Astrocyte (in vitro differentiated cells and primary cell): ENCODE measurements around the gene ANKDD1B. TPM values are rescaled to one million over a fixed set of nuclear protein-coding genes. Genes with fewer than 3 reads are reported as not detected.

Experiments used
- DNase-seq: peaks from one replicate; pipeline ENCODE4 v3.0.0-alpha.2; 2010; ENCODE audit warnings: low read depth
- FAIRE-seq: peaks from 2 replicates; lab custom pipeline; 2011; peaks lifted over from hg19 to GRCh38; lab: Jason Lieb, UNC
- H2AFZ ChIP-seq: 2 replicates; pipeline ENCODE4 v1.6.0; 2012; ENCODE audit warnings: low read depth, low read length, inconsistent platforms
- H3K27ac ChIP-seq: 2 replicates; pipeline ENCODE4 v1.5.1; 2011; ENCODE audit warnings: low read depth, low read length, inconsistent platforms
- H3K27me3 ChIP-seq: 2 replicates; pipeline ENCODE4 v1.6.0; 2011; ENCODE audit warnings: low read length, inconsistent platforms; ENCODE audit not compliant: insufficient read depth
- H3K36me3 ChIP-seq: 2 replicates; pipeline ENCODE4 v1.5.1; 2011; ENCODE audit warnings: low read length, inconsistent platforms; ENCODE audit not compliant: insufficient read depth
- H3K4me1 ChIP-seq: 2 replicates; pipeline ENCODE4 v1.5.1; 2011; ENCODE audit warnings: low read length, inconsistent platforms; ENCODE audit not compliant: insufficient read depth
- H3K4me2 ChIP-seq: 2 replicates; pipeline ENCODE4 v1.6.0; 2012; ENCODE audit warnings: low read length, inconsistent platforms
- H3K4me3 ChIP-seq: 2 replicates; pipeline ENCODE4 v1.5.1; 2011; ENCODE audit warnings: low read depth, mild to moderate bottlenecking, low read length, inconsistent platforms; ENCODE audit not compliant: insufficient read depth
- H3K79me2 ChIP-seq: 2 replicates; pipeline ENCODE4 v1.6.0; 2012; ENCODE audit warnings: mild to moderate bottlenecking, low read length, inconsistent platforms; ENCODE audit not compliant: insufficient read depth
- H3K9ac ChIP-seq: 2 replicates; pipeline ENCODE4 v1.6.0; 2012; ENCODE audit warnings: mild to moderate bottlenecking, low read length, inconsistent platforms
- H3K9me3 ChIP-seq: 2 replicates; pipeline ENCODE4 v1.5.1; 2012; ENCODE audit warnings: low read depth, mild to moderate bottlenecking, low read length, inconsistent platforms; ENCODE audit not compliant: insufficient read depth
- H4K20me1 ChIP-seq: 2 replicates; pipeline ENCODE4 v1.6.0; 2012; ENCODE audit warnings: low read length, inconsistent platforms; ENCODE audit not compliant: insufficient read depth
- H3K27ac Mint-ChIP-seq: one replicate; pipeline ENCODE4 v1.8.0; 2021; ENCODE audit warnings: mild to moderate bottlenecking, mixed read lengths; ENCODE audit not compliant: unreplicated experiment
- H3K27me3 Mint-ChIP-seq: one replicate; pipeline ENCODE4 v1.8.0; 2021; ENCODE audit warnings: low read depth, mixed read lengths; ENCODE audit not compliant: unreplicated experiment
- H3K36me3 Mint-ChIP-seq: one replicate; pipeline ENCODE4 v1.8.0; 2021; ENCODE audit warnings: low read depth, mixed read lengths; ENCODE audit not compliant: unreplicated experiment
- H3K4me1 Mint-ChIP-seq: one replicate; pipeline ENCODE4 v1.8.0; 2021; ENCODE audit warnings: low read depth, mixed read lengths; ENCODE audit not compliant: unreplicated experiment
- H3K4me3 Mint-ChIP-seq: one replicate; pipeline ENCODE4 v1.8.0; 2021; ENCODE audit warnings: mild to moderate bottlenecking, moderate library complexity, mixed read lengths; ENCODE audit not compliant: unreplicated experiment
- H3K9me3 Mint-ChIP-seq: one replicate; pipeline ENCODE4 v1.8.0; 2021; ENCODE audit warnings: mild to moderate bottlenecking, mixed read lengths; ENCODE audit not compliant: unreplicated experiment
- EZH2 ChIP-seq: IDR thresholded peaks from 2 replicates; pipeline ENCODE4 v1.6.1; 2012; ENCODE audit warnings: mild to moderate bottlenecking, low read length, inconsistent platforms; ENCODE audit not compliant: insufficient read depth
- total RNA-seq: library from RNA; stranded (reverse); gene quantifications from 2 replicates; pipeline ENCODE4 v1.2.1, GENCODE V29; 2021
- TF ChIP-seq, protein P1 (sequence below): IDR thresholded peaks from 2 replicates; pipeline ENCODE4 v1.5.1; 2011; ENCODE audit warnings: low read depth, mild to moderate bottlenecking, inconsistent platforms, low read length, moderate library complexity; ENCODE audit not compliant: insufficient read depth

The ANKDD1B gene
- total RNA-seq, 1 donor from 2014 or later: 0.59 TPM

DNA sequence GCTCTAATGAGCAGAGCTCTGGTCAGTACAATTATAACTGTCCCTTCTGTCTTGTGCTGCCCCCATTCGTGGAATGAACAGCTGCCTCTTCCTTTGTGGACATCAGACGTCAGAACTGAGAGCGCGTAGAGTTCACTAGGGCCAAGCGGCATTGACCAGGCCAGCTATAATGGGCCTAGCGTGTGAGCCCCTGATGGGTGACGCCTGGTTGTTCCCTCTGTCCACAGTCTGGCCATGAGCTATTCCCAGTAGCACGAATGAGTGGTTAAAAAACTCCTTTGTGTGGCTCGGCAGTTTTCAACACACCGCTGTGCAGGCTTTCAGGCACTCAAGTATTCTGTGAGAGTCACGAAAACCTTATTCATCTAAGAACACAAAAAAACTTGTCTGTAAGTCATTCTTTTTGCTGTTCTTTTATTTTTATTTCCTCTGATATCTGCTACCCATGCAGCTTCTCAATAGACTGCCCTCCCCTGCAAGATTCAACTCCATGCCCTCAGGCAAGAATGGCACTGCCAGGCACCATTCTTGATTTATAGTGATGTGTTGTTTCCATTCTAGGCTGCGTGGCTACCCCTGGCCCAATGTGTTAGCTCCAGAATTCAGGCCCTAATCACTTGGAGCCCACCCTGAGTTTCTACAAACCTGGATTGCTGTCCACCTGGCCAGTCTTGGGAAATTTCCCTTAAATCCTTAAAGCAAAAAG is 52.5 kb downstream of the ANKDD1B start:
- no peak for FAIRE-seq
- H3K4me3 Mint-ChIP-seq: no peak overlapping the region

DNA sequence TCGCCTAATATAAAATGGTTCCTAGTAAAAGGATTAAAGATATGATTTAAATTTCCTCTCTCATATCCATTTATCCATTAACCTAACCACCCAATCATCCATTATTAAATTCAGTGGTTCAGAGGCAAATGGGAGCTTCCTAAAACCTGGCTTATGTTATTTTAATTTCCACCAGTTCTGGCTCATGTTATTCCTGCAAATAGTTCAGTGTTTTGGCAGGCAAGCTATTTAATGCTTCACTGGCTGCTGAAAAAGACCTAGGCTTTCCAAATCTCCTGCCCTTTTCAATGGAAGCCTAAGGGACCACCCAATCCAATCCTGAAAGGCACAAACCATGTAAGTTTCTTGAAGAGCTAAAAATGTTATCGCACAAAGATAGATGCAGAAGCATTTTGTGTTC is 53.7 kb downstream of the ANKDD1B start:
- no peak overlapping the region for H3K27ac Mint-ChIP-seq

More for the DNA sequence above, 52.5 kb downstream of the ANKDD1B start:
- no peaks in the 10 kb centered on the region for H4K20me1 ChIP-seq
- H3K36me3 ChIP-seq: no peaks in the 10 kb centered on the region
- H3K9ac ChIP-seq: no peak overlapping the region
- no peak overlapping the region for H3K27ac Mint-ChIP-seq
- peaks cover 4% of the 10 kb centered on the region for H3K4me1 Mint-ChIP-seq
- H3K4me1 ChIP-seq: no peaks in the 10 kb centered on the region
- peaks cover 3% of the 10 kb centered on the region for H3K27me3 Mint-ChIP-seq
- no peak overlapping the region for H3K27ac ChIP-seq
- H3K4me2 ChIP-seq: no peak overlapping the region
- H3K36me3 Mint-ChIP-seq: no peaks in the 10 kb centered on the region
- no peaks in the 10 kb centered on the region for H3K79me2 ChIP-seq
- H2AFZ ChIP-seq: no peak overlapping the region
- no peaks in the 10 kb centered on the region for H3K9me3 Mint-ChIP-seq
- no peak overlapping the region for H3K4me3 ChIP-seq
- TF ChIP-seq, protein P1, sequence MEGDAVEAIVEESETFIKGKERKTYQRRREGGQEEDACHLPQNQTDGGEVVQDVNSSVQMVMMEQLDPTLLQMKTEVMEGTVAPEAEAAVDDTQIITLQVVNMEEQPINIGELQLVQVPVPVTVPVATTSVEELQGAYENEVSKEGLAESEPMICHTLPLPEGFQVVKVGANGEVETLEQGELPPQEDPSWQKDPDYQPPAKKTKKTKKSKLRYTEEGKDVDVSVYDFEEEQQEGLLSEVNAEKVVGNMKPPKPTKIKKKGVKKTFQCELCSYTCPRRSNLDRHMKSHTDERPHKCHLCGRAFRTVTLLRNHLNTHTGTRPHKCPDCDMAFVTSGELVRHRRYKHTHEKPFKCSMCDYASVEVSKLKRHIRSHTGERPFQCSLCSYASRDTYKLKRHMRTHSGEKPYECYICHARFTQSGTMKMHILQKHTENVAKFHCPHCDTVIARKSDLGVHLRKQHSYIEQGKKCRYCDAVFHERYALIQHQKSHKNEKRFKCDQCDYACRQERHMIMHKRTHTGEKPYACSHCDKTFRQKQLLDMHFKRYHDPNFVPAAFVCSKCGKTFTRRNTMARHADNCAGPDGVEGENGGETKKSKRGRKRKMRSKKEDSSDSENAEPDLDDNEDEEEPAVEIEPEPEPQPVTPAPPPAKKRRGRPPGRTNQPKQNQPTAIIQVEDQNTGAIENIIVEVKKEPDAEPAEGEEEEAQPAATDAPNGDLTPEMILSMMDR: no peak
- TF ChIP-seq EZH2: no peak
- no peaks in the 10 kb centered on the region for H3K27me3 ChIP-seq
- H3K9me3 ChIP-seq: no peaks in the 10 kb centered on the region
- DNase-seq: no peak

More for the DNA sequence above, 53.7 kb downstream of the ANKDD1B start:
- Mint-ChIP-seq H3K27me3 (peaks cover 3% of the 10 kb centered on the region), H3K4me1 (peaks cover 14% of the 10 kb centered on the region), H3K9me3 (no peaks in the 10 kb centered on the region), H3K4me3 (no peak overlapping the region), H3K36me3 (no peaks in the 10 kb centered on the region)
- no peak overlapping the region for H3K9ac ChIP-seq
- no peak overlapping the region for H2AFZ ChIP-seq
- H3K4me1 ChIP-seq: peaks cover 6% of the 10 kb centered on the region
- TF ChIP-seq, protein P1: no peak
- TF ChIP-seq EZH2: no peak
- FAIRE-seq: no peak
- no peaks in the 10 kb centered on the region for H3K79me2 ChIP-seq
- no peak for DNase-seq
- no peaks in the 10 kb centered on the region for H4K20me1 ChIP-seq
- no peaks in the 10 kb centered on the region for H3K9me3 ChIP-seq
- H3K36me3 ChIP-seq: no peaks in the 10 kb centered on the region
- H3K27ac ChIP-seq: no peak overlapping the region
- H3K4me2 ChIP-seq: no peak overlapping the region
- H3K27me3 ChIP-seq: no peaks in the 10 kb centered on the region
- H3K4me3 ChIP-seq: no peak overlapping the region
